HEK293 (cell line): ENCODE results near the gene RING1.
A peak's percentile ranks its signal among the peaks of the same experiment; 100 is the strongest.

Experiments
- CTCF ChIA-PET: fragments of 350-600 bp; formaldehyde crosslinking; extraction: SDS; loops from one replicate; lab custom pipeline; 2021; ENCODE audit warnings: antibody characterized with exemption; lab: Yijun Ruan, JAX
- POLR2A ChIA-PET: fragments of 300-600 bp; formaldehyde crosslinking; extraction: SDS; loops from one replicate; lab custom pipeline; 2020; ENCODE audit warnings: antibody characterized with exemption, inconsistent platforms; lab: Yijun Ruan, JAX
- H3K27ac ChIP-seq: fragments of 200-500 bp; sonication (Bioruptor generic); 2 replicates; pipeline ENCODE4 v1.5.1; 2014; ENCODE audit warnings: low read depth, low read length, control low read depth, inconsistent platforms; ENCODE audit errors: extremely low read depth
- H3K36me3 ChIP-seq, 2 experiments: fragments of 200-500 bp in 1 of 2; sonication (Bioruptor generic) in 1 of 2; 1 replicate in 1 of 2; 2 replicates in 1 of 2; pipeline ENCODE4 v1.5.1; 2014 to 2017; ENCODE audit warnings: inconsistent platforms in 2 of 2, low read length in 2 of 2; ENCODE audit not compliant: control insufficient read depth in 2 of 2, insufficient read depth in 1 of 2
- H3K4me1 ChIP-seq: fragments of 200-500 bp; sonication (Bioruptor generic); 2 replicates; pipeline ENCODE4 v1.5.1; 2014; ENCODE audit warnings: mild to moderate bottlenecking, low read length, inconsistent platforms; ENCODE audit not compliant: control insufficient read depth, insufficient read depth
- H3K4me3 ChIP-seq: 2 replicates; pipeline ENCODE4 v1.5.1; 2011; ENCODE audit warnings: low read depth, mild to moderate bottlenecking, control low read depth, low read length, moderate library complexity
- H3K9me3 ChIP-seq: fragments of 200-500 bp; sonication (Bioruptor generic); 2 replicates; pipeline ENCODE4 v1.5.1; 2014; ENCODE audit warnings: low read depth, low read length, inconsistent platforms; ENCODE audit not compliant: control insufficient read depth, insufficient read depth
- GFI1B ChIP-seq: fragments of 450-650 bp; formaldehyde crosslinking; IDR thresholded peaks from 2 replicates; pipeline ENCODE4 v1.5.1; 2016; ENCODE audit warnings: missing biosample characterization, missing genetic modification characterization
- GLI4 ChIP-seq: fragments of 450-650 bp; formaldehyde crosslinking; IDR thresholded peaks from 2 replicates; pipeline ENCODE4 v1.5.1; 2016; ENCODE audit warnings: missing biosample characterization, missing genetic modification characterization
- GLIS2 ChIP-seq: fragments of 450-650 bp; formaldehyde crosslinking; IDR thresholded peaks from 2 replicates; pipeline ENCODE4 v1.5.1; 2016; ENCODE audit warnings: missing biosample characterization, missing genetic modification characterization
- YY2 ChIP-seq: fragments of 450-650 bp; formaldehyde crosslinking; IDR thresholded peaks from 2 replicates; pipeline ENCODE4 v1.5.1; 2016; ENCODE audit warnings: missing biosample characterization, missing genetic modification characterization
- ZBTB17 ChIP-seq: fragments of 450-650 bp; formaldehyde crosslinking; IDR thresholded peaks from 2 replicates; pipeline ENCODE4 v1.5.1; 2016; ENCODE audit warnings: missing biosample characterization, missing genetic modification characterization
- ZBTB48 ChIP-seq: fragments of 450-650 bp; formaldehyde crosslinking; IDR thresholded peaks from 2 replicates; pipeline ENCODE4 v1.5.1; 2016; ENCODE audit warnings: missing biosample characterization, missing genetic modification characterization
- ZFHX2 ChIP-seq: fragments of 450-650 bp; formaldehyde crosslinking; conservative IDR thresholded peaks from 2 replicates; pipeline ENCODE4 v1.5.1; 2016; ENCODE audit warnings: missing biosample characterization, missing genetic modification characterization
- ZFP69B ChIP-seq: fragments of 450-650 bp; formaldehyde crosslinking; IDR thresholded peaks from 2 replicates; pipeline ENCODE4 v1.5.1; 2016; ENCODE audit warnings: missing biosample characterization, missing genetic modification characterization
- ZNF121 ChIP-seq: fragments of 450-650 bp; formaldehyde crosslinking; IDR thresholded peaks from 2 replicates; pipeline ENCODE4 v1.5.1; 2016; ENCODE audit warnings: missing biosample characterization, missing genetic modification characterization
- ZNF184 ChIP-seq: fragments of 450-650 bp; IDR thresholded peaks from 2 replicates; pipeline ENCODE4 v1.5.1; 2018; ENCODE audit warnings: missing biosample characterization, mild to moderate bottlenecking, missing genetic modification characterization
- ZNF2 ChIP-seq: fragments of 450-650 bp; formaldehyde crosslinking; IDR thresholded peaks from 2 replicates; pipeline ENCODE4 v1.5.1; 2016; ENCODE audit warnings: missing biosample characterization, missing genetic modification characterization
- ZNF202 ChIP-seq: fragments of 450-650 bp; formaldehyde crosslinking; IDR thresholded peaks from 2 replicates; pipeline ENCODE4 v1.5.1; 2016; ENCODE audit warnings: missing biosample characterization, missing genetic modification characterization, borderline replicate concordance
- ZNF223 ChIP-seq: fragments of 450-650 bp; formaldehyde crosslinking; IDR thresholded peaks from 2 replicates; pipeline ENCODE4 v1.5.1; 2016; ENCODE audit warnings: missing biosample characterization, missing genetic modification characterization
- ZNF37A ChIP-seq: fragments of 450-650 bp; IDR thresholded peaks from 2 replicates; pipeline ENCODE4 v1.5.1; 2018; ENCODE audit warnings: missing biosample characterization, missing genetic modification characterization
- ZNF391 ChIP-seq: fragments of 450-650 bp; formaldehyde crosslinking; IDR thresholded peaks from 2 replicates; pipeline ENCODE4 v1.5.1; 2016; ENCODE audit warnings: low read depth, missing biosample characterization, missing genetic modification characterization, borderline replicate concordance
- ZNF404 ChIP-seq: fragments of 450-650 bp; formaldehyde crosslinking; IDR thresholded peaks from 2 replicates; pipeline ENCODE4 v1.5.1; 2017; ENCODE audit warnings: missing biosample characterization, missing genetic modification characterization
- ZNF501 ChIP-seq: fragments of 450-650 bp; formaldehyde crosslinking; IDR thresholded peaks from 2 replicates; pipeline ENCODE4 v1.5.1; 2016; ENCODE audit warnings: missing biosample characterization, missing genetic modification characterization
- ZNF561 ChIP-seq: fragments of 450-650 bp; IDR thresholded peaks from 2 replicates; pipeline ENCODE4 v1.5.1; 2018; ENCODE audit warnings: missing biosample characterization, missing genetic modification characterization, borderline replicate concordance
- ZNF600 ChIP-seq: fragments of 450-650 bp; formaldehyde crosslinking; IDR thresholded peaks from 2 replicates; pipeline ENCODE4 v1.5.1; 2016; ENCODE audit warnings: missing biosample characterization, missing genetic modification characterization
- ZNF621 ChIP-seq: fragments of 450-650 bp; formaldehyde crosslinking; IDR thresholded peaks from 2 replicates; pipeline ENCODE4 v1.5.1; 2017; ENCODE audit warnings: missing biosample characterization, missing genetic modification characterization
- ZNF660 ChIP-seq: fragments of 450-650 bp; IDR thresholded peaks from 2 replicates; pipeline ENCODE4 v1.5.1; 2018; ENCODE audit warnings: missing biosample characterization, mild to moderate bottlenecking, missing genetic modification characterization
- ZSCAN16 ChIP-seq: fragments of 450-650 bp; formaldehyde crosslinking; IDR thresholded peaks from 2 replicates; pipeline ENCODE4 v1.5.1; 2016; ENCODE audit warnings: missing biosample characterization, missing genetic modification characterization
- ZSCAN30 ChIP-seq: fragments of 450-650 bp; IDR thresholded peaks from 2 replicates; pipeline ENCODE4 v1.5.1; 2018; ENCODE audit warnings: missing biosample characterization, mild to moderate bottlenecking, missing genetic modification characterization, moderate library complexity
- TF ChIP-seq, protein P1 (sequence below): fragments of 450-650 bp; formaldehyde crosslinking; IDR thresholded peaks from 2 replicates; pipeline ENCODE4 v1.5.1; 2016; ENCODE audit warnings: missing biosample characterization, missing genetic modification characterization
- TF ChIP-seq, protein P2 (sequence below): fragments of 450-650 bp; formaldehyde crosslinking; IDR thresholded peaks from 2 replicates; pipeline ENCODE4 v1.5.1; 2017; ENCODE audit warnings: missing biosample characterization, missing genetic modification characterization
- TF ChIP-seq, protein P3 (sequence below): IDR thresholded peaks from 2 replicates; pipeline ENCODE4 v1.6.1; 2011; ENCODE audit warnings: mild to moderate bottlenecking, low read depth, low read length, borderline replicate concordance

Gene RING1

DNA sequence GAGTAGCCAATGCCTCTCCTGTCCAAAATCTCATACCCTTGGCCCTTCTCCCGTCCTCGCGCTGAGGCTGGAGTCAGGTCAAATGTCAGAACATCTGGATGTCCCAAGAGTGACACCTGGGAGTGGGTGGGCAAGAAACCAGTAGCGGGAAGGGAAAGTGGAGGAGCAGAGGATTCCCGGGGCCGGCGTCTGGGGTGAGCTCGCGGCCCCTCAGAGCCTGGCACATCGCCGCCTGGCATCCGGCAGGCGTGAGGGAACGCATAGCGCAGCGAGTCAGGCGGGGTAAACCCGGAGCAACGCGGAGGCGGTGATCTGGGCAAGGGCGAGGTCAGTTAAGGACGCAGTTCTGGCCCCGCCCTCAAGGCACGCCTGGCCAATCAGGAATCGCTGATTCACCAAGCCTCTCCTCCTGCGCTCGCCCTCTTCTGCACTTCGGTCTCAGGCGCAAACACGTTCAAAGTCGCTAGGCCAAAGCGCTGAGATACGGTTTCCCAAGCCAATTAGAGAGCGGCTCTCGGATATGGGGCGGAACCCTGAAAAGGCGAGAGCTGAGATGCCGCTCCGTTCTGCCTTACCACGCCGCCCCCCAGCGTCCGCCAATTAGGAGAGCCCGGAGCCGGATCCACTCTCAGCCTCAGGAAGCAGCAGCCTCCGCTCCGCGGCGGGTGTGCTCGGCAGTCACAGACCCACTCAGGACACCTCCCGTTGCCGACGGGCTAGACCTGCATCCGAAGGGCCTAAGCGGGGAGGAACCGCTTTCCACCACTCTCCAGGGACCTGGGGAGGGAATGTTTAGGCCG lies 40.8 kb downstream of the RING1 start (continued):
- TF ChIP-seq ZNF121 (tag by site-specific recombination) (no peak), GLI4 (tag by site-specific recombination) (no peak), ZSCAN16 (tag by site-specific recombination) (no peak), ZNF37A (no peak)

DNA sequence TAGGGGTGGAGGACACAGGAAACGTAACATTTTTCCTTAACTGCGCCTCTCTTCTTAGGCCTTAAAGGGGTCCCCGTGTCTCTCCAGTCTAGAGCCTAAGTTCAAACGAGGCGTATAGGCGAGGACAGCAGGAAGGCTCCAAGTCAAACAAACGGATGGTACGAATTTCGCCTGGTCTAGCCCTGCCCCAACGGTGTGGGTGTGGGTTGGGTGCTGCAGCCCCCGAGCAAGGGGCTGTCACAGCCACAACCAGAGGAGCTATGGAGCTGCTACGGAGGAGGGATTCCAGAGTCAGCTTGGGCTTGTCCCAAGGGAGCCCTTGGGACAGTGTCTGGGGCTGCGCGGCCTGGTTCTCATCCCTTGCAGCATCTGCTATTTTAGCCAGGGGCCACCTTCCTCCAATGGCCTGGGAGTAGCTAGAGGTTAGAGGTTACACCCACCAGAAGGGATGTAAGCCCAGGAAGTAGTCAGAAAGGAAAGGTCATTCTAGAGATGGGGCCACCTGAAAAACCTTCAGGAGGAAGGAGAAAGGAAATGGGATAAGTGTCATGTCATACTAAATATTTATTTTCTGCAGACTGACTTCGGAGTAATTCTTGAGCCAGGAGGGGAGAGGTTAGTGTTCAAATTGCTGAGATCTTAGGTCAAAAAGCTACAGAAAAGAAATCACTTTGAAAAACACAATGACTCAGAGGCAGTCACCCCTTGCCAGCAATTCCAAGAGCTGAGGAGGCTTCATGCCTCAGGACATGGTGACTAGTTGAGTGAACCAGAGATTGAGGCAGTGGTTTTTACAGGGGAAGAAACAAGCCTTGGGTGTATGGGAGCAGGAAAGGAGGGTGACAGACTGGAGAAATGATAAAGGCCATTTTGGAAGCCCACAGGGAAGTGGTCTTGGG lies 41.7 kb downstream of the RING1 start:
- peak overlapping the region; percentile 81 for H3K27ac ChIP-seq
- H3K4me1 ChIP-seq = peaks cover 12% of the 10 kb centered on the region
- TF ChIP-seq ZBTB17 (tag by site-specific recombination) = peak; percentile 69; the same call in 1 of the 2 replicates
- TF ChIP-seq ZNF223 (tag by site-specific recombination) = no peak
- no peak for TF ChIP-seq ZNF561 (tag by site-specific recombination)
- TF ChIP-seq ZNF202 = no peak
- TF ChIP-seq ZNF600 (tag by site-specific recombination) = 0 out of 2 replicates have a peak, but pooled peaks have one; percentile 32
- TF ChIP-seq ZNF621 = no peak
- 0 out of 2 replicates have a peak, but pooled peaks have one; percentile 48 for TF ChIP-seq ZFHX2 (tag by site-specific recombination)
- peak; percentile 69 for TF ChIP-seq ZBTB48 (tag by site-specific recombination)
- TF ChIP-seq GFI1B = 0 out of 2 replicates have a peak, but pooled peaks have one; percentile 26
- TF ChIP-seq, protein P1, sequence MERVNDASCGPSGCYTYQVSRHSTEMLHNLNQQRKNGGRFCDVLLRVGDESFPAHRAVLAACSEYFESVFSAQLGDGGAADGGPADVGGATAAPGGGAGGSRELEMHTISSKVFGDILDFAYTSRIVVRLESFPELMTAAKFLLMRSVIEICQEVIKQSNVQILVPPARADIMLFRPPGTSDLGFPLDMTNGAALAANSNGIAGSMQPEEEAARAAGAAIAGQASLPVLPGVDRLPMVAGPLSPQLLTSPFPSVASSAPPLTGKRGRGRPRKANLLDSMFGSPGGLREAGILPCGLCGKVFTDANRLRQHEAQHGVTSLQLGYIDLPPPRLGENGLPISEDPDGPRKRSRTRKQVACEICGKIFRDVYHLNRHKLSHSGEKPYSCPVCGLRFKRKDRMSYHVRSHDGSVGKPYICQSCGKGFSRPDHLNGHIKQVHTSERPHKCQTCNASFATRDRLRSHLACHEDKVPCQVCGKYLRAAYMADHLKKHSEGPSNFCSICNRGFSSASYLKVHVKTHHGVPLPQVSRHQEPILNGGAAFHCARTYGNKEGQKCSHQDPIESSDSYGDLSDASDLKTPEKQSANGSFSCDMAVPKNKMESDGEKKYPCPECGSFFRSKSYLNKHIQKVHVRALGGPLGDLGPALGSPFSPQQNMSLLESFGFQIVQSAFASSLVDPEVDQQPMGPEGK = no peak; the same call in 1 of the 2 replicates
- TF ChIP-seq ZNF391 (tag by site-specific recombination) = 0 out of 2 replicates have a peak, but pooled peaks have one; percentile 22
- TF ChIP-seq ZNF660 (tag by site-specific recombination) = peak; percentile 9; the same call in 1 of the 2 replicates
- no peak for TF ChIP-seq ZNF404
- 0 out of 2 replicates have a peak, but pooled peaks have one; percentile 36 for TF ChIP-seq ZFP69B
- 0 out of 2 replicates have a peak, but pooled peaks have one; percentile 13 for TF ChIP-seq ZSCAN30 (tag by site-specific recombination)
- 0 out of 2 replicates have a peak, but pooled peaks have one; percentile 29 for TF ChIP-seq ZNF501 (tag by site-specific recombination)
- peak; percentile 39; the same call in 1 of the 2 replicates for TF ChIP-seq ZNF2 (tag by site-specific recombination)
- TF ChIP-seq, protein P2, sequence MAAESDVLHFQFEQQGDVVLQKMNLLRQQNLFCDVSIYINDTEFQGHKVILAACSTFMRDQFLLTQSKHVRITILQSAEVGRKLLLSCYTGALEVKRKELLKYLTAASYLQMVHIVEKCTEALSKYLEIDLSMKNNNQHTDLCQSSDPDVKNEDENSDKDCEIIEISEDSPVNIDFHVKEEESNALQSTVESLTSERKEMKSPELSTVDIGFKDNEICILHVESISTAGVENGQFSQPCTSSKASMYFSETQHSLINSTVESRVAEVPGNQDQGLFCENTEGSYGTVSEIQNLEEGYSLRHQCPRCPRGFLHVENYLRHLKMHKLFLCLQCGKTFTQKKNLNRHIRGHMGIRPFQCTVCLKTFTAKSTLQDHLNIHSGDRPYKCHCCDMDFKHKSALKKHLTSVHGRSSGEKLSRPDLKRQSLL (tag by site-specific recombination) = peak; percentile 63; the same call in 1 of the 2 replicates
- TF ChIP-seq GLIS2 (tag by site-specific recombination) = peak; percentile 15; the same call in 1 of the 2 replicates
- TF ChIP-seq, protein P3, sequence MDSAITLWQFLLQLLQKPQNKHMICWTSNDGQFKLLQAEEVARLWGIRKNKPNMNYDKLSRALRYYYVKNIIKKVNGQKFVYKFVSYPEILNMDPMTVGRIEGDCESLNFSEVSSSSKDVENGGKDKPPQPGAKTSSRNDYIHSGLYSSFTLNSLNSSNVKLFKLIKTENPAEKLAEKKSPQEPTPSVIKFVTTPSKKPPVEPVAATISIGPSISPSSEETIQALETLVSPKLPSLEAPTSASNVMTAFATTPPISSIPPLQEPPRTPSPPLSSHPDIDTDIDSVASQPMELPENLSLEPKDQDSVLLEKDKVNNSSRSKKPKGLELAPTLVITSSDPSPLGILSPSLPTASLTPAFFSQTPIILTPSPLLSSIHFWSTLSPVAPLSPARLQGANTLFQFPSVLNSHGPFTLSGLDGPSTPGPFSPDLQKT = no peak
- peak; percentile 25; the same call in 1 of the 2 replicates for TF ChIP-seq ZNF184 (tag by site-specific recombination)
- TF ChIP-seq YY2 (tag by site-specific recombination) = no peak
- no peaks in the 10 kb centered on the region for H3K9me3 ChIP-seq
- POLR2A ChIA-PET = interaction anchor here (0.6 to 4.8 kb wide), 25 partner anchors 10 to 355 kb away, joined by 3 to 65 read pairs (median 5); partner anchors contain the start of genes B3GALT4, HSD17B8, PFDN6 and RGL2
- peak overlapping the region; percentile 62 for H3K4me3 ChIP-seq
- peaks cover 14 to 20% of the 10 kb centered on the region in 2 experiments; a peak in 2 of 3 replicates for H3K36me3 ChIP-seq
- CTCF ChIA-PET = interaction anchor here (0.6 to 6.1 kb wide), 20 partner anchors 10 to 411 kb away, joined by 3 to 76 read pairs (median 12); partner anchors contain the start of genes HSD17B8, RING1, RPS18 and TAP2
